ENCODE results near the gene NENF. TPM values are rescaled to one million over a fixed set of nuclear protein-coding genes. Genes with fewer than 3 reads are reported as not detected.
A peak's percentile ranks its signal among the peaks of the same experiment; 100 is the strongest.

The NENF gene
- total RNA-seq (2021; ENCODE audit: unreplicated experiment) (72.4 TPM), Bru-seq, nascent RNA (percentile 62 among the genes with signal in this experiment), BruChase-seq, experiment 1, labeled RNA remaining after a 2-hour chase (percentile 58 among the genes with signal in this experiment), BruChase-seq, experiment 2, labeled RNA remaining after a 6-hour chase (percentile 58 among the genes with signal in this experiment)
- 84.3 TPM for polyA plus RNA-seq (2012; ENCODE audit: insufficient read length)
- long read RNA-seq, transcript NENF-204 (3 exons, 845 nt): minor isoform, 13 of 98 reads
- long read RNA-seq, transcript NENF-201 (4 exons, 949 nt): major isoform, 62 of 98 reads
- long read RNA-seq, partial matches to known transcripts: 14 of 98 reads
- long read RNA-seq, other reads (novel, unspliced or antisense): 8 of 98 reads

- in situ Hi-C loops (cut with HindIII; ENCODE audit: low pct_unique_long_range_greater_than_20kb, low sequenced_read_pairs) (no loop called here), intact Hi-C loops (cut with micrococcal nuclease; ENCODE audit: unreplicated experiment) (no loop called here)
Measured at GRCh38 chr1:212432661-212433576, at the start of gene NENF. Gene NENF, plus strand, starts transcription at chr1:212432920. Its CDS starts 24 bp downstream, at chr1:212432944.

More at GRCh38 chr1:212432661-212433576, at the start of gene NENF:
- TF ChIP-seq REST (IDR thresholded peaks at IDR 0.05; ENCODE audit: insufficient read depth in 1 of 2, low read depth in 2 of 2, low read length in 1 of 2) (peak; percentile 30 to 61; a peak in 2 of 4 replicates), CTCF (IDR thresholded peaks at IDR 0.05) (no peak), SIN3A (IDR thresholded peaks at IDR 0.05; ENCODE audit: borderline replicate concordance, insufficient read depth, low read depth, low read length) (no peak), POLR2AphosphoS5 (IDR thresholded peaks at IDR 0.05; ENCODE audit: low read depth, low read length) (peak; percentile 76)
- ChIA-PET CTCF (interaction anchor here (0.6 kb wide), 1 partner anchor 141 kb away, joined by 3 read pairs; no protein-coding TSS in a partner anchor), POLR2A (interaction anchor here (0.6 kb wide), 2 partner anchors 176 to 367 kb away, joined by 5 to 12 read pairs; partner anchors contain the start of gene ATF3)
- Histone ChIP-seq H3K36me3 (ENCODE audit: control insufficient read depth, insufficient read depth, low read length) (no peaks in the 10 kb centered on the region; the same call in 1 of the 2 replicates), H3K27me3 (ENCODE audit: control insufficient read depth, insufficient read depth, low read length) (no peaks in the 10 kb centered on the region), H3K27ac (ENCODE audit: low read length) (peak within 1 kb of the TSS; percentile 97), H3K4me3 (ENCODE audit: low read depth in 2 of 2, low read length in 2 of 2) (peak within 1 kb of the TSS; percentile 72 to 80), H3K9me3 (ENCODE audit: control insufficient read depth, insufficient read depth, low read depth, low read length) (no peaks in the 10 kb centered on the region), H3K4me1 (ENCODE audit: control insufficient read depth, insufficient read depth, low read length) (peaks cover 3% of the 10 kb centered on the region; the same call in 1 of the 2 replicates)
- DNase-seq (ENCODE audit: low read depth, low spot score): no peak
- ATAC-seq: peak; percentile 100
- BruUV-seq (replicated peaks): no TSS peak
